Measurements from ENCODE around the gene COL10A1.
A peak's percentile ranks its signal among the peaks of the same experiment; 100 is the strongest.

Gene COL10A1

DNA sequence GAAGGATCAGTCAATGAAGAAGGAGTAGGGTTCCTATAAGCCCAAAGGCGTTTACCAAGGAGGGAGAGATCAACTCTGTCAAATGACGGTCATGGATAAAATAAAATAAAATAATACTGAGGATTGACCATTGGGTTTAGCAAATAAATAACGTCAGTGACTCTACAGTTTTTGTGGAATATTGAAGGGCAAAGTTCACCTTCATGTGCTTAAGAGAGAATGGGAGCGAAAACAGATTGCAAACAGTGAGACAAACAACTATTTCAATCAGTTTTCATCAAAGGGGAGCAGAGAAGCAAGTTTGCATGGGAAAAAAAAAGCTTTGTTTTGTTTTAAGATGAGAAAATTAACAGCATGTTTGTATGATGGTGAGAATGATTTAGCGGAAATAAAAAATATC, 42.9 kb downstream of the COL10A1 start:
- no peak for DNase-seq

DNA sequence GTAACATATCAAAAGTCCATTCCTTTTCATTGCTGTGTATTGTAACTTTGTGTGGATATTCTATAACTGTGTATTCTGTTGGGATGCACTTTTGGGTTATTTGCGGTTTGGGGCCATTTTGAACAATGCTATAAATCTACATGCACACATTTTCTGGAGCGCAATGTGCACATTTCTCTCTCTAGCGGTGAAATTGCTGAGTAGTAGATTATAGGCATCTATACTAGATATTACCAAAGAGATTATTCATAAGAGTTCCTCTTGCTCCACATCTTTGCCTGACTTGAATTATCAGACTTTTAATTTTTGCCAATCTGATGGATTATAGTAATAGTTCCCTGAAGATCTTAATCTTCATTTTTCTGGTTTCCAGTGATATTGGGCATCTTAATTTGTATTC, 47.0 kb downstream of the COL10A1 start:
- DNase-seq, result no peak

DNA sequence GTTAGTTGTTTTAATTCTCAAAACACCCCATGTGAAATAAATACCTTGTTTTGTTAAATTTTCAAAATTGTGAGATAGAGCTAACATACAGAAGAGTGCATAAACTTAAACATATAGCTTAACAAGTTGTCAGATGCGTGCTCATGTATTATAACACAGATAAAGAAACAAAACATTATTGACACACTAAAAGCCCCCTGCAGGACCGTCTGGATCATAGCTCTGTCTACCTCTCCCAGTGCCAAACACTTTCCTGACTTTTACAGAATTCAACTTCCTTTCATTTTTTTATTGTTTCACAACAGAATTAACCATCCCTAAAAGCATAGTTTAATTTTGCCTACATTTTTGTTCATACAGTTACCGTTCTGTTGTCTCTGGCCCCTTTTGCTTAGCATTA, 47.4 kb downstream of the COL10A1 start:
- no peak for DNase-seq

DNA sequence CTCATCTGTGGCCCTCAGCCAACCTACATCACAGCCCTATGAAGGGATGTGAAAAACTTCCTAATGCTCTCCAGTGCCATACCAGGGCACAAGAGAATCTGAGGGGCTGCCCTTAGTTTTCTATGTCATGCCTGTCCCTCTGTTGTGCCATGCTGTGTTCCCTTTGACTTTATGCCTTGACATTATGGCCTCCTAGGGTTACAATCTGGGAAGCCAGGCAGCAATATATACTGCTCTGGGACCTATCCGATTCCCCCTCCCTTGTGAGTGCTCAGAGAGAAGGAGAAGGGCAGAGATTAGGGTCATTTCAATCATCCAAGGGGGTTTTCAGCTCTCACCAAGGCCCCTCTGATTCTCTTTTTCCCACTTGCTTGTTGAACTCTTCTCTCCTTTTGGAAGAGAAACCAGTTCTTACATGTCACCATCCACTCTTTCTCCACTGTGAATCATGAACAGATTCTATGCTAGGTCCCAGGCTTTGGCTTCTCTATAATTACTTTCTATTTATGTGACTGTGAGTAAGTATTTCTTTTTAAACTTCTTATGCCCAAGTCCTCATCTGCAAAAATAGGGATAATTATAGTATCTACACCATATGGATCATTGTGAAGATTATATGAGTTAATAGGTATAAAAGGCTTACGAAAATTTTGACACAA, 51.1 kb downstream of the COL10A1 start:
- DNase-seq, result no peak

DNA sequence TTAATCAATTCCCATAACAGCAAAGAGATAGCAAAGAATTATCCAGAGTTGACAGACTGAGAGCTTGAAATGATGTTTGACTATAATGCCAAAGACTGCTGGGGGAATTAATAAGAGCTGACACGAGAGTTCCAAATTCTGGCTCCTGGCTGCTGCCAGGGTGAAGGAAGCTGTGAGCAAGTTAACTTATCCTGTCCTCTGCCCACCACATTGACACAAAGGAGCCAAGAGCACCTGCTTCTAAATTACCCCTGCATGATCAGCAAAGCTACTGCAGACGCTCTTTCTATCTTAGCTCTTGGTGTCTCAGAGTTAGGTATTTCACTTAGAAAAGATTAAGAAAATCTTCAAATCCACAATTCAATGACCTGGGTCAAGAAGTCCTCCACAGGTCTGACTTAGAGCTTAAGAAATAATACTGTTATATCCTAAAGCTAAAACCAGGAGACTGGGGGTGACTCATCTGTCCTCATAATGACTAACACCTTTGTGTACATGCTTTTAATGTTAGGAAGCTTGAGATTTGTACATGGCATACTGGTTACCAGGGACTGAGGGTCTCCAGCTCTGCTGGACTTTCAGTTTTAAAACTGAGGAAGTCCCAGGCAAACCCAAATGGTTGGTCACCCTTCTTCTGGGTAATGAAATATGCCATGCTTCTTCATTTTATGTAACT, 52.0 kb downstream of the COL10A1 start:
- DNase-seq, result no peak

DNA sequence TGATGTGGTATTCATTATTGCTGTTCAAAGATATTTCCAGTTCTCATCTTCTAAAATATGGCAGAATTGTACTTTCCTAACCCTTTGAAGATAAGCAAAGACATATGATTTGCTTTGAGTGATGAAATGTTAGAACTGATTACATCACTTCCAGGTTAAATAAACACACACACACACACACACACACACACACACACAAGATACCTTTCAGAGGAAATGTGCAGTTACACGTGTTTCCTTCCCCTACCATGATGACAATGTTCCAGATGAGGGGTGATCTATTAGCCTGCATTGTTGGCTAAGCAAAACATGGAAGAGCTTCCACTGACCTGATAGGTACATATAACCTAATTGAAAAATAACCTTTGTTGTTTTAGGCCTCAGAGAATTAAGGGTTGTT, 53.6 kb downstream of the COL10A1 start:
- peak in 1 of 5 donors; percentile 59 for DNase-seq

DNA sequence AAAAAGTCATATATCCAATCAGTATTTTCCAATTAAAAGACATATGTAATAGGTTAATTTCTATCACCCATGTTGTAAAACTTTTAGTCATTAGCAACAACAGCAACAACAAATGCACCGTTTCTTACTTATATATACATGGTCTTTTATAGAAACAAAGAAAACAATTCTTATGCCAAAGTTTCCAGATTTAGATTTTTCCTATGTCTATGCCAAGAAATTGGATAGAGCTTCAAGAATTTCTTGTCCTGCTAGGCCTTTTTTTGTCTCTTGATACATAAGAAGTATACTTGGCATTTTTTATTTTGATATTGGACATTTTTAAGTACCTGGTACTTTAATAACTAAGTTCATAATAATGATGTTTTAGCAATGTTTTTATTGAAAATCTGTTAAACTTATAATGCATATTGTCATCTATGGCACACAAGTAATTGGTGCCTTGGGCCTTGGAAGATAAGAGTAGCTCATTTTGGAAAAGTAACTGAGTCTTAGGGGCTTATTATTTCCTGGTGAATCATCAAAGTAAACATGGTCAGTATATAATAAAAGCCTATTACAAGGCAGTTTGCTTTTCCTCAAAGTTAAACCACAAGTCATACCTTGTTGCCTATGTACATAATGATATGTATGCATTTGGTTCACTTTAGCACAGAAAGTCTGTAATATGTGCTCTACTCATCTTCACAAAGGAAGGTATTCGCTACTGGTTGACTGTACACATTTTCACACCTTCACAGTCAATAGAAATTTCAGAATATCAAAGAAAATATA, 55.1 kb downstream of the COL10A1 start:
- DNase-seq, result no peak

DNA sequence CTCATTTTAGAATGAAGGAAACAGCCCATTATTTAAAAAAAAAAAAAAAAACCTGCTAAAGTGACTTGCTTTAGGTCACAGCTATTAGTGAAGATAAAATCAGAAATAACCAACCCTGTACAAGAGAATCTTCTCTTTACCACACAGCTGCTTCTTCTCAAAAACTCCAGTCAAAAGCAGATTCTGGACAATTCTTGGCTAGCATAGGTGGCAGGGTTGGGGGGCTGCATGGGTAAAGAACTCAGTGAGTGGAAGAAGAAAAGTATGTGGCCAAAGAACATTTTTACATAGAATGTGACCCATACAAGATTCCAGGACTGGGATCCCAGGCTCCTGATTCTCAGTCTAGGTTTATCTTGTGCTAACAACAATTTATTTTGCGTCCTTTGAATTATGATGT, 55.8 kb downstream of the COL10A1 start:
- DNase-seq, result no peak

All from T-helper 1 cell (primary cell).